Astrocyte of the spinal cord (primary cell): ENCODE results near the gene OPHN1.

ENCODE experiments used
- DNase-seq: peaks from one replicate; pipeline ENCODE4 v3.0.0; 2011; ENCODE audit warnings: low read depth, low spot score
- H3K4me3 ChIP-seq: 2 replicates; pipeline ENCODE4 v1.5.1; 2011; ENCODE audit warnings: low read depth, mild to moderate bottlenecking, low read length, moderate library complexity
- CTCF ChIP-seq: IDR thresholded peaks from 2 replicates; pipeline ENCODE4 v1.5.1; 2012; ENCODE audit warnings: low read depth, mild to moderate bottlenecking, low read length, inconsistent platforms
- in situ Hi-C: cut with HindIII; loops from 2 replicates; pipeline ENCODE4 v1.10.0; 2017; ENCODE audit warnings: low sequenced_read_pairs

OPHN1 gene

GRCh38 chrX:68043713-68044438 is 389.4 kb downstream of the OPHN1 start:
- no peak overlapping the region for H3K4me3 ChIP-seq
- DNase-seq = no peak
- in situ Hi-C loops = no loop called here
- TF ChIP-seq CTCF = no peak

GRCh38 chrX:68041110-68041509 is 392.2 kb downstream of the OPHN1 start:
- TF ChIP-seq CTCF = no peak
- in situ Hi-C loops = no loop called here
- DNase-seq = no peak

GRCh38 chrX:68018248-68019203 is 414.8 kb downstream of the OPHN1 start:
- TF ChIP-seq CTCF = peak; percentile 51
- peak; percentile 10 for DNase-seq
- in situ Hi-C loops = no loop called here
- H3K4me3 ChIP-seq = no peak overlapping the region

More at GRCh38 chrX:68041110-68041509, 392.2 kb downstream of the OPHN1 start:
- H3K4me3 ChIP-seq = no peak overlapping the region

GRCh38 chrX:67998540-67998939 is 434.8 kb downstream of the OPHN1 start:
- DNase-seq = no peak
- H3K4me3 ChIP-seq = no peak overlapping the region
- TF ChIP-seq CTCF = no peak
- in situ Hi-C loops = no loop called here
